Measurements from ENCODE around the gene GLTP.

GLTP gene

GRCh38 chr12:109840305-109841074 is 39.9 kb downstream of the GLTP start:
- no peak overlapping the region for H3K4me3 ChIP-seq (ENCODE audit: low read depth, low read length)
- TF ChIP-seq, protein P1, sequence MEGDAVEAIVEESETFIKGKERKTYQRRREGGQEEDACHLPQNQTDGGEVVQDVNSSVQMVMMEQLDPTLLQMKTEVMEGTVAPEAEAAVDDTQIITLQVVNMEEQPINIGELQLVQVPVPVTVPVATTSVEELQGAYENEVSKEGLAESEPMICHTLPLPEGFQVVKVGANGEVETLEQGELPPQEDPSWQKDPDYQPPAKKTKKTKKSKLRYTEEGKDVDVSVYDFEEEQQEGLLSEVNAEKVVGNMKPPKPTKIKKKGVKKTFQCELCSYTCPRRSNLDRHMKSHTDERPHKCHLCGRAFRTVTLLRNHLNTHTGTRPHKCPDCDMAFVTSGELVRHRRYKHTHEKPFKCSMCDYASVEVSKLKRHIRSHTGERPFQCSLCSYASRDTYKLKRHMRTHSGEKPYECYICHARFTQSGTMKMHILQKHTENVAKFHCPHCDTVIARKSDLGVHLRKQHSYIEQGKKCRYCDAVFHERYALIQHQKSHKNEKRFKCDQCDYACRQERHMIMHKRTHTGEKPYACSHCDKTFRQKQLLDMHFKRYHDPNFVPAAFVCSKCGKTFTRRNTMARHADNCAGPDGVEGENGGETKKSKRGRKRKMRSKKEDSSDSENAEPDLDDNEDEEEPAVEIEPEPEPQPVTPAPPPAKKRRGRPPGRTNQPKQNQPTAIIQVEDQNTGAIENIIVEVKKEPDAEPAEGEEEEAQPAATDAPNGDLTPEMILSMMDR (IDR thresholded peaks at IDR 0.05; ENCODE audit: low read depth, low read length): no peak

GRCh38 chr12:109839444-109839843 is 40.9 kb downstream of the GLTP start:
- TF ChIP-seq, protein P1 (IDR thresholded peaks at IDR 0.05; ENCODE audit: low read depth, low read length): no peak
- no peak overlapping the region for H3K4me3 ChIP-seq (ENCODE audit: low read depth, low read length)

- no peak overlapping the region for H3K4me3 ChIP-seq (ENCODE audit: low read depth, low read length)
- TF ChIP-seq, protein P1 (IDR thresholded peaks at IDR 0.05; ENCODE audit: low read depth, low read length): no peak
Observed at GRCh38 chr12:109836916-109837315, 43.4 kb downstream of the GLTP start.

- H3K4me3 ChIP-seq (ENCODE audit: low read depth, low read length): no peak overlapping the region
- TF ChIP-seq, protein P1 (IDR thresholded peaks at IDR 0.05; ENCODE audit: low read depth, low read length): no peak
Observed at GRCh38 chr12:109835827-109836226, 44.5 kb downstream of the GLTP start.

GRCh38 chr12:109833307-109834189 is 46.8 kb downstream of the GLTP start, which contains the start of gene TRPV4:
Gene TRPV4, minus strand, starts transcription at chr12:109833398. Its CDS starts 18,602 bp downstream, at chr12:109814796.
- peak within 1 kb of the TSS; percentile 54 for H3K4me3 ChIP-seq (ENCODE audit: low read depth, low read length)
- TF ChIP-seq, protein P1 (IDR thresholded peaks at IDR 0.05; ENCODE audit: low read depth, low read length): no peak

DNA sequence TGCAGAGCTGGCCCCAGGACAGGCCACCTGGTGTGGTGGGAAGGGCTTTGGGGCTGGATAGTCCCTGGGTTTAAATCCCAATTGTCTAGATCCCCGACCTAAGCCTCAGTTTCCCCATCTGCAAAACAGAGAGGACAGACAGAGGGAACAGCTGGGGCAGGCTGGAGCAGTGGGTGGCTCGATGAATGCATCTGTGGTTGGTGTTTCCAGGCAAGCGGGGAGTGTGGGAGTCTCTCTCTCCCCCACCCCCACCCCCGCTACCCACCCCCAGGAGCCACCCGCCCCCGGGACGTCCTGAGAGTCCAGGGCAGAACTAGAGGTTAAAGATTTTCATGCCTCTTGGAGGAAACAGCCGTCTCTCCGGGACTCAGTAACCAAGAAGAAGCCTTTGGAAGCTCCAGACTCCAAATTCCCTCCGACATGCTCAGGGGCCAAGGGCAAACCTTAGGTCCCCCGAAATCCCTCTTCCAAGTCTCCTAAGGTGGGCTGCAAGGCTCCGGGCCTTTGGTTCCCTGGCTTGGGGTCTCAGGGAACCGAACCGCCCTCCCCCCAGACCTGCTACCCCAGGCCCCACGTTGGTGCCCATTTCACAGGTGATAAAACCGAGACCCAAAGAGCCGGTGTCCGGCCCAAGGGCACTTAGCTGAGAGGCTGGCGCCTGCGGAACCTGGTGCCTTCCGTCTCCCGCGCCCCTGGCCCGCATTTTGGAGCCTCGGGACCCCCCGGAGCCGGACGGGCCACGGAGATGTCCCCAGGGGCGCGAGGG is 47.6 kb downstream of the GLTP start:
- TF ChIP-seq, protein P1 (IDR thresholded peaks at IDR 0.05; ENCODE audit: low read depth, low read length): no peak
- H3K4me3 ChIP-seq (ENCODE audit: low read depth, low read length): peak overlapping the region; percentile 54
